Measurements from ENCODE around the gene RAB20.

- no peak for TF ChIP-seq EP300 (IDR thresholded peaks at IDR 0.05; ENCODE audit: borderline replicate concordance)
- no peak for TF ChIP-seq RAD21 (IDR thresholded peaks at IDR 0.05; ENCODE audit: low read depth)
- TF ChIP-seq, protein P1, sequence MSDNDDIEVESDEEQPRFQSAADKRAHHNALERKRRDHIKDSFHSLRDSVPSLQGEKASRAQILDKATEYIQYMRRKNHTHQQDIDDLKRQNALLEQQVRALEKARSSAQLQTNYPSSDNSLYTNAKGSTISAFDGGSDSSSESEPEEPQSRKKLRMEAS (IDR thresholded peaks at IDR 0.05) = no peak
- TF ChIP-seq NFIC (IDR thresholded peaks at IDR 0.05) = no peak
- no peak for TF ChIP-seq CEBPB (IDR thresholded peaks at IDR 0.05)
- TF ChIP-seq CREB1 (IDR thresholded peaks at IDR 0.05; ENCODE audit: low read depth) = no peak
- TF ChIP-seq TAF1 (IDR thresholded peaks at IDR 0.05; ENCODE audit: low read depth) = no peak
- no peak for TF ChIP-seq YY1 (IDR thresholded peaks at IDR 0.05; ENCODE audit: low read depth)
- no peak for TF ChIP-seq FOXM1 (IDR thresholded peaks at IDR 0.05; ENCODE audit: borderline replicate concordance, low read depth)
- TF ChIP-seq REST (IDR thresholded peaks at IDR 0.05; ENCODE audit: low read depth) = no peak
- TF ChIP-seq TCF12 (IDR thresholded peaks at IDR 0.05; ENCODE audit: low read depth) = no peak
- TF ChIP-seq USF1 (IDR thresholded peaks at IDR 0.05) = no peak
- TF ChIP-seq ZBTB7A (IDR thresholded peaks at IDR 0.05; ENCODE audit: low read depth) = no peak
- TF ChIP-seq EGR1 (IDR thresholded peaks at IDR 0.05) = no peak
These were observed 1.9 kb upstream of the RAB20 start for GRCh38 chr13:110563463-110563774.

Data from Ishikawa (cell line).